Psoas muscle (tissue), 8 donors: ENCODE data around the gene SORT1. TPM values are rescaled to one million over a fixed set of nuclear protein-coding genes. Genes with fewer than 3 reads are reported as not detected.

Source experiments
- ATAC-seq, 4 donors: fragments of 200-7000 bp; cut with Tn5 transposase; one replicate each; pipeline ENCODE4 v1.9.1; 2020; ENCODE audit warnings: moderate library complexity in 3 of 4, mild to moderate bottlenecking in 2 of 4
- DNase-seq, 2 donors: peaks; one replicate each; pipeline ENCODE4 v3.0.0-alpha.2; 2020
- H3K27ac ChIP-seq: fragments of 200-600 bp; one replicate; pipeline ENCODE4 v1.8.0; 2022
- H3K27me3 ChIP-seq, 3 donors: fragments of 200-600 bp in 1 of 3; one replicate each; pipeline versions ENCODE4 v1.6.1 to v1.8.0; 2013 to 2022; ENCODE audit warnings: low read length in 2 of 3, mild to moderate bottlenecking in 2 of 3, moderate library complexity in 1 of 3; ENCODE audit not compliant: insufficient read depth in 3 of 3
- H3K36me3 ChIP-seq, 2 donors: fragments of 200-600 bp in 1 of 2; one replicate each; pipeline versions ENCODE4 v1.6.1 to v1.8.0; 2013 to 2022; ENCODE audit warnings: low read depth in 1 of 2, mild to moderate bottlenecking in 1 of 2, moderate library complexity in 1 of 2; ENCODE audit not compliant: insufficient read depth in 1 of 2
- H3K4me1 ChIP-seq: fragments of 200-600 bp; one replicate; pipeline ENCODE4 v1.8.0; 2022
- H3K4me3 ChIP-seq: fragments of 200-600 bp; one replicate; pipeline ENCODE4 v1.8.0; 2022; ENCODE audit warnings: mild to moderate bottlenecking
- H3K9me3 ChIP-seq: fragments of 200-600 bp; one replicate; pipeline ENCODE4 v1.8.0; 2022
- CTCF ChIP-seq: fragments of 200-600 bp; IDR thresholded peaks from one replicate; pipeline ENCODE4 v1.8.0; 2022; ENCODE audit warnings: antibody characterized with exemption
- WGBS, 3 donors: extraction: QIAGEN DNeasy Blood & Tissue Kit; methylation state at CpG; one replicate each; pipeline versions ENCODE4 v1.1.6 to v1.1.7; 2013; 5-methylcytosine and 5-hydroxymethylcytosine counted together
- intact Hi-C, 2 donors: fragments of 100-400 bp; cut with DNase I; formaldehyde crosslinking; loops; one replicate each; pipeline versions ENCODE4 v1.11.0 to v1.14.2; 2022
- polyA plus RNA-seq, 3 donors: library from polyadenylated mRNA; stranded (reverse); fragments of 200-250 nt; gene quantifications; one replicate each; pipeline ENCODE4 v1.2.3, GENCODE V29; 2013
- total RNA-seq, 4 donors: library from RNA; stranded (reverse); fragmentation: NEBNext Ultra II Directional in 2 of 4; extraction: Animal tissue kit (Norgen Biotek cat#: 25700) in 2 of 4; gene quantifications; one replicate each; pipeline versions ENCODE4 v1.2.1 to v1.2.4, GENCODE V29; 2021 to 2023
- donor health status: healthy with polysubstance abuse.
- donor health status: DM: no; HTN: no; CAD: no; lungs with moderate emphysema.
- donor health status: Bipolar disorder and iron deficiency.
- donor health status: healthy.
- donor health status: DM: yes; HTN: yes; CAD: no.
- donor health status: DM: no; HTN: no; CAD: no.
- donor health status: DM: no; HTN: no; CAD: no.
- donor health status: DM: yes; HTN: yes; CAD: no.

Gene SORT1
- total and polyA plus RNA-seq, 7 donors = 15.8 to 363 (median 131) TPM

- H3K27me3 ChIP-seq = no peaks in the 10 kb centered on the region
- 90 to 96% (median 92%) methylated on average over 6 of the region's 6 CpGs for WGBS, 3 donors
- DNase-seq = no peak
- H3K9me3 ChIP-seq = no peaks in the 10 kb centered on the region
- no peaks in the 10 kb centered on the region for H3K4me1 ChIP-seq
- ATAC-seq = no peak
- no peak for TF ChIP-seq CTCF
- H3K27ac ChIP-seq = no peak overlapping the region
- no peak overlapping the region for H3K4me3 ChIP-seq
- intact Hi-C loops = no loop called here
- peaks cover 10 to 100% of the 10 kb centered on the region in 2 donors for H3K36me3 ChIP-seq
Observed at GRCh38 chr1:109322974-109323373, 74.7 kb downstream of the SORT1 start.

GRCh38 chr1:109319114-109319513 lies 78.6 kb downstream of the SORT1 start:
- Histone ChIP-seq H3K4me1 (no peaks in the 10 kb centered on the region), H3K27me3 (no peaks in the 10 kb centered on the region), H3K9me3 (no peaks in the 10 kb centered on the region), H3K36me3 (peaks cover 13 to 100% of the 10 kb centered on the region in 2 donors), H3K27ac (no peak overlapping the region), H3K4me3 (no peak overlapping the region)
- no peak for ATAC-seq
- whole genome bisulfite sequencing, 3 donors = 86 to 93% (median 87%) methylated on average over 3 of the region's 3 CpGs
- no peak for DNase-seq
- intact Hi-C loops = loop anchor here in 1 of 2 donors (5.0 kb wide), 1 partner anchor 33 kb away; no protein-coding TSS in a partner anchor
- no peak for TF ChIP-seq CTCF

GRCh38 chr1:109316506-109316905 lies 81.2 kb downstream of the SORT1 start:
- Histone ChIP-seq H3K27ac (no peak overlapping the region), H3K36me3 (peaks cover 8 to 100% of the 10 kb centered on the region in 2 donors), H3K9me3 (no peaks in the 10 kb centered on the region), H3K4me3 (no peak overlapping the region), H3K27me3 (no peaks in the 10 kb centered on the region), H3K4me1 (no peaks in the 10 kb centered on the region)
- intact Hi-C loops = loop anchor here in 1 of 2 donors (5.0 kb wide), 1 partner anchor 36 kb away; no protein-coding TSS in a partner anchor
- WGBS, 3 donors = 89 to 100% (median 97%) methylated on average over 1 of the region's 1 CpG
- no peak for TF ChIP-seq CTCF
- no peak for ATAC-seq
- no peak for DNase-seq

- Histone ChIP-seq H3K9me3 (no peaks in the 10 kb centered on the region), H3K36me3 (peaks cover 4 to 100% of the 10 kb centered on the region in 2 donors), H3K4me3 (no peak overlapping the region), H3K27ac (no peak overlapping the region), H3K4me1 (no peaks in the 10 kb centered on the region), H3K27me3 (no peaks in the 10 kb centered on the region)
- no peak for TF ChIP-seq CTCF
- no peak for ATAC-seq
- WGBS, 3 donors = 76 to 96% (median 82%) methylated on average over 4 of the region's 4 CpGs
- intact Hi-C loops = loop anchor here in 1 of 2 donors (2.0 to 5.0 kb wide), 2 partner anchors 16 to 37 kb away; no protein-coding TSS in a partner anchor
- DNase-seq = no peak
Observed at GRCh38 chr1:109315288-109315687, 82.4 kb downstream of the SORT1 start.

- no peak overlapping the region for H3K4me3 ChIP-seq
- ATAC-seq (no peak), DNase-seq (no peak)
- TF ChIP-seq CTCF = no peak
- no peak overlapping the region for H3K27ac ChIP-seq
- peaks cover 3 to 100% of the 10 kb centered on the region in 2 donors for H3K36me3 ChIP-seq
- H3K27me3 ChIP-seq = no peaks in the 10 kb centered on the region
- no peaks in the 10 kb centered on the region for H3K9me3 ChIP-seq
- intact Hi-C loops = loop anchor here in 1 of 2 donors (2.0 to 5.0 kb wide), 2 partner anchors 16 to 38 kb away; no protein-coding TSS in a partner anchor
- WGBS, 3 donors = 91 to 98% (median 96%) methylated on average over 1 of the region's 1 CpG
- H3K4me1 ChIP-seq = no peaks in the 10 kb centered on the region
Observed at GRCh38 chr1:109314795-109315194, 82.9 kb downstream of the SORT1 start.
